Measurements from ENCODE around the gene OSMR.

Gene OSMR

DNA sequence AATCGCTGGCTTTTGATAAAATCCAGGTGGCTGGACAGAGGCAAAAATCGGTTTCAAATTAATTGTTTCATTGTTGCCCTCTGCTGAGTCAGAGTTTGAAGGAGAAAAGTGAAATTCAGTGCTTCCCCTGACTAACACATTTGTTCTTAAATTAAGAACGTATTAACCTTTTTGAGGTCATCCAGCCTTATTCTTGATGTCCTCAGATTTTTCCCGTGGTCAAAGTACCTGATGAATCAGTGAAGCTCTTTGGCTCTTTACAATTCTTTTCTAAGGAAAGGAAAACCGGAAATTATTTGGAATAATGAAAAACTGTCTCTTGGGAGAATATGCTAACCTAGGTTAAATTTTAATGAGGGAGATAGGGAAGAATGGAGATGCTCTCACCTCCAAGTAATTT, 21.6 kb downstream of the OSMR start:
- H3K27me3 ChIP-seq (ENCODE audit: control insufficient read depth in 5 of 5, insufficient read depth in 4 of 5, low read length in 5 of 5): no peaks in the 10 kb centered on the region
- H3K4me3 ChIP-seq (ENCODE audit: low read depth in 1 of 5, low read length in 5 of 5): no peak overlapping the region
- H3K27ac ChIP-seq (ENCODE audit: low read depth, low read length): no peak overlapping the region
- H3K9me3 ChIP-seq (ENCODE audit: control insufficient read depth in 5 of 5, low read length in 5 of 5): peaks cover 0 to 5% (median 4%) of the 10 kb centered on the region in 5 donors
- H3K9ac ChIP-seq (ENCODE audit: low read length in 5 of 5): no peak overlapping the region
- H3K4me1 ChIP-seq (ENCODE audit: control insufficient read depth in 5 of 5, insufficient read depth in 5 of 5, low read length in 5 of 5): peaks cover 3 to 16% (median 5%) of the 10 kb centered on the region in 5 donors
- peaks cover 0 to 5% (median 3%) of the 10 kb centered on the region in 5 donors for H3K36me3 ChIP-seq (ENCODE audit: control insufficient read depth in 5 of 5, insufficient read depth in 5 of 5, low read length in 5 of 5)

DNA sequence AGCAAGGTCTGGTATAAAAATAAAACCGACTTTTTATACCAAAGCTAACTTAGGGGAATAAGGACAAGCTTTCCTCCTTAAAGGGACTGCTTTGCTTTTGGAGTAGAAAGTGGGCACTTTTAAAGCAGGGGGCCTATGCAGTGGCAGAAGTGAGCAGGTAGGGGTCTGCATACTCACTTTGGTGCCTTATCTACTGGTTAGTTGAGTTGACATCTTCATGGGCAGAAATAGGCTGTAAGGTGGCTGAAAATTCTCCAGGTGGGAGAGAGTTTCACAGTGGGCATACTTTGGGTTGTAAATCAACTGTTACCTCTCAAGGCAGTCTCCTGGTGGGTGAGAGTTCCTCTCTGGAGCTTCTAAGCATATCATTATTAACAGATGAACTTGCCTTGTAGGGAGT, 24.8 kb downstream of the OSMR start:
- peaks cover 0 to 9% (median 3%) of the 10 kb centered on the region in 5 donors for H3K36me3 ChIP-seq (ENCODE audit: control insufficient read depth in 5 of 5, insufficient read depth in 5 of 5, low read length in 5 of 5)
- H3K4me1 ChIP-seq (ENCODE audit: control insufficient read depth in 5 of 5, insufficient read depth in 5 of 5, low read length in 5 of 5): peaks cover 3 to 16% (median 10%) of the 10 kb centered on the region in 5 donors
- no peaks in the 10 kb centered on the region for H3K27me3 ChIP-seq (ENCODE audit: control insufficient read depth in 5 of 5, insufficient read depth in 4 of 5, low read length in 5 of 5)
- no peak overlapping the region for H3K4me3 ChIP-seq (ENCODE audit: low read depth in 1 of 5, low read length in 5 of 5)
- H3K9me3 ChIP-seq (ENCODE audit: control insufficient read depth in 5 of 5, low read length in 5 of 5): peaks cover 0 to 1% (median 0%) of the 10 kb centered on the region in 5 donors
- H3K9ac ChIP-seq (ENCODE audit: low read length in 5 of 5): no peak overlapping the region
- no peak overlapping the region for H3K27ac ChIP-seq (ENCODE audit: low read depth, low read length)

DNA sequence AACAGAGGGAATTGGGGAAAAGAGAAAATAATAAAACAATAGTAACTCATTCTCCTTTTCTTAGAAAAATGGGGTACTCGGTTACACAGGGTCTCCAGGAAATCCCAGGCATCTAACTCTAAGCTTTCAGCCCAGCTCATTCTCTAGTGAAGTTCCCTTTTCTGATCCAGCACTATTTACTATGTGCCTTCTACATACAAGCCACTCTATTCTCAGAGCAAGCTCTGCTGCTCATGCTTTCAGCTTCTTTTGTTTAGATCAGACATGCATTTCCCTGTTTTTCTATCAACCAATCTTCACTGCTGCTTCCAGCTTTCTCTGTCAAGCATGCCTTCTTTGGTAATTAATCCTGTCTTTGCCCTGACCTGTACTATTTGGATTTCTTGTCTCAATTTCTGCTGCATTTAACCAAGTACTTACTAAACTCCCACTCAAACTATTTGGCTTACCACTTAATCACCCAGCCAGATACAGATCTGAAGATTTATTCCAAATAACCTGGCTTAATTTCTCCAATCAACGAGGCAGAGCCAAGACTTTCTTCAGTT, 25.3 kb downstream of the OSMR start:
- H3K27ac ChIP-seq (ENCODE audit: low read depth, low read length): no peak overlapping the region

DNA sequence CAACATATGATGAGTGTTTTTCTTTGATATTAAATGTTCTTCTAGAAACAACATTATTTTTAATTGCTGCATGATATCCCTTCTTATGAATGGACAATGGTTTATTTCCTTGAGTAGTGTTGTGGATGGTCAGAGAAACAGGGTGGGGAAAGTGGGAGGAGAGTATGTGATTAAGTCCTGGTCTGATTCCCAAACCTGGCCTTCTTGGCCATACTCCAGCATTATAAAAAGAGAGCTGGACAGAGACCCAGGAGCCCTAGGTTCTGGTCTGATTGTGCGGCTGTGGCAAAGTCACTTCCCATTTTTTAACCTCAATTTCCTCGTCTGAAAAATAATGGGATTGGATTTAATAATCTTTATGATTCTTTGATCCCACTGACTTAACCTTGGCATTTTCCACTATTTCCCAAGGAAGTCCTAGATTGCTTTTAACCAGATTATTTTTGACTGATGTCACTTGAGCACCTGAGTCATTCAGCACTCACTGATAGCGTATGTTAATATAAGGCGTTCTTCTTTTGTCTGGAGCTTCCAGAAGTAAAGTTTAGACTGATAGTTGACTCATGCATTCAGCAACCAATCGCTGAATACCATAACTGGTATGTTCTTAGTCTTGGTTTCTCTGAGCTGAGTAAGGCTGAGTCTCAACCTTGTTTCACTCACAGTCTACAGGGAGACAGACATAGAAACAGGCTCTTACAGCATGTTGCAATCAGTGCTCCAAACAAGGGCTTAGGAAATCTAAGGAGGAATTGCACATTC, 26.2 kb downstream of the OSMR start:
- peaks cover 2 to 7% (median 5%) of the 10 kb centered on the region in 5 donors for H3K4me1 ChIP-seq (ENCODE audit: control insufficient read depth in 5 of 5, insufficient read depth in 5 of 5, low read length in 5 of 5)
- peaks cover under 1 to 16% (median 7%) of the 10 kb centered on the region in 5 donors for H3K36me3 ChIP-seq (ENCODE audit: control insufficient read depth in 5 of 5, insufficient read depth in 5 of 5, low read length in 5 of 5)
- no peak overlapping the region for H3K4me3 ChIP-seq (ENCODE audit: low read depth in 1 of 5, low read length in 5 of 5)
- no peaks in the 10 kb centered on the region for H3K9me3 ChIP-seq (ENCODE audit: control insufficient read depth in 5 of 5, low read length in 5 of 5)
- H3K27me3 ChIP-seq (ENCODE audit: control insufficient read depth in 5 of 5, insufficient read depth in 4 of 5, low read length in 5 of 5): no peaks in the 10 kb centered on the region
- no peak overlapping the region for H3K27ac ChIP-seq (ENCODE audit: low read depth, low read length)
- H3K9ac ChIP-seq (ENCODE audit: low read length in 5 of 5): no peak overlapping the region

More for the DNA sequence above, 25.3 kb downstream of the OSMR start:
- H3K36me3 ChIP-seq (ENCODE audit: control insufficient read depth in 5 of 5, insufficient read depth in 5 of 5, low read length in 5 of 5): peaks cover 0 to 11% (median 3%) of the 10 kb centered on the region in 5 donors
- H3K27me3 ChIP-seq (ENCODE audit: control insufficient read depth in 5 of 5, insufficient read depth in 4 of 5, low read length in 5 of 5): no peaks in the 10 kb centered on the region
- H3K9me3 ChIP-seq (ENCODE audit: control insufficient read depth in 5 of 5, low read length in 5 of 5): no peaks in the 10 kb centered on the region
- no peak overlapping the region for H3K4me3 ChIP-seq (ENCODE audit: low read depth in 1 of 5, low read length in 5 of 5)
- no peak overlapping the region for H3K9ac ChIP-seq (ENCODE audit: low read length in 5 of 5)
- peaks cover 3 to 15% (median 10%) of the 10 kb centered on the region in 5 donors for H3K4me1 ChIP-seq (ENCODE audit: control insufficient read depth in 5 of 5, insufficient read depth in 5 of 5, low read length in 5 of 5)

DNA sequence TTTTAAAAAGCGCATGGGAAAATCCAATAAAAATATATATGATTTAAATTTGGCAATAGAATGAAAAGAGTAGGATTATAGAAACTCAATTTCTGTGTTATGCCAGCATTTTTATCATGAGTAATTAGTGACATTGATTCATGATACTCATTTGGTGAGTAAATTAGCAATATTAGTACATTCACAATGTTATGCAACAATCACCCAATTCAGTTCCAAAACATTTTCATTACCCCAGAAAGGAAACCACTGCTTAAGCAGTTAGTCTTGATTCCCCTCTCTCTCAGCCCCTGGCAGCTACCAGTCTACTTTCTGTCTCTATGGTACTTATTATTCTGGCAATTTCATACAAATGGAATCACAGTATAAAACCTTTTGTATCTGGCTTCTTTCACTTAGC, 27.0 kb downstream of the OSMR start:
- Histone ChIP-seq H3K4me1 (ENCODE audit: control insufficient read depth in 5 of 5, insufficient read depth in 5 of 5, low read length in 5 of 5) (peaks cover 2 to 7% (median 4%) of the 10 kb centered on the region in 5 donors), H3K9ac (ENCODE audit: low read length in 5 of 5) (no peak overlapping the region), H3K36me3 (ENCODE audit: control insufficient read depth in 5 of 5, insufficient read depth in 5 of 5, low read length in 5 of 5) (peaks cover 4 to 17% (median 15%) of the 10 kb centered on the region in 5 donors), H3K27me3 (ENCODE audit: control insufficient read depth in 5 of 5, insufficient read depth in 4 of 5, low read length in 5 of 5) (no peaks in the 10 kb centered on the region), H3K4me3 (ENCODE audit: low read depth in 1 of 5, low read length in 5 of 5) (no peak overlapping the region), H3K9me3 (ENCODE audit: control insufficient read depth in 5 of 5, low read length in 5 of 5) (no peaks in the 10 kb centered on the region), H3K27ac (ENCODE audit: low read depth, low read length) (no peak overlapping the region)

DNA sequence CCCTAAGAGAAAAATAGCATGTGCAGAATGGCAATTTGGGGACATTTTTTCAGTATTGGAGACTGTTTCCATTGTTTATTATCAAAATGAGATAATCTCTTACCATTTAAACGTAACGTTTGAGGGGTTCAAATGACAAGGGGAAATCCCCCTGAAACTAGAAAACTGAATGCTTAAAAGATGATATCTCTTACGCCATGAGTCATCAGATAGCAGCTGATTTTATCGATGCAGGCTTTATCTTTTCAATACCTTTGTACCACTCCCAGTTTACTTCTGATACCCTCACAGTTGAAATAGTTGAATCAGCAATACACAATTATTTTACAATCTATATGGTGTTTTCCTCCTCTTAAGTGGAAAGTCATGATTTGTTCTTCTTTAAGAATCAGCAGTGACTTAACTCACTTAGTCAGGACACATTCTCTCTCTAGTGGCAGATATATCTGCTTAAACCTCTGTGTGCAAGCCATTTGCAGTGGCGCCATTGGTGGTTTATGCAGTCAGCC, 29.2 kb downstream of the OSMR start:
- Histone ChIP-seq H3K9ac (ENCODE audit: low read length in 5 of 5) (no peak overlapping the region), H3K27me3 (ENCODE audit: control insufficient read depth in 5 of 5, insufficient read depth in 4 of 5, low read length in 5 of 5) (no peaks in the 10 kb centered on the region), H3K4me1 (ENCODE audit: control insufficient read depth in 5 of 5, insufficient read depth in 5 of 5, low read length in 5 of 5) (peaks cover 0 to 7% (median 4%) of the 10 kb centered on the region in 5 donors), H3K36me3 (ENCODE audit: control insufficient read depth in 5 of 5, insufficient read depth in 5 of 5, low read length in 5 of 5) (peaks cover 9 to 28% (median 18%) of the 10 kb centered on the region in 5 donors), H3K4me3 (ENCODE audit: low read depth in 1 of 5, low read length in 5 of 5) (no peak overlapping the region), H3K27ac (ENCODE audit: low read depth, low read length) (no peak overlapping the region), H3K9me3 (ENCODE audit: control insufficient read depth in 5 of 5, low read length in 5 of 5) (no peaks in the 10 kb centered on the region)

DNA sequence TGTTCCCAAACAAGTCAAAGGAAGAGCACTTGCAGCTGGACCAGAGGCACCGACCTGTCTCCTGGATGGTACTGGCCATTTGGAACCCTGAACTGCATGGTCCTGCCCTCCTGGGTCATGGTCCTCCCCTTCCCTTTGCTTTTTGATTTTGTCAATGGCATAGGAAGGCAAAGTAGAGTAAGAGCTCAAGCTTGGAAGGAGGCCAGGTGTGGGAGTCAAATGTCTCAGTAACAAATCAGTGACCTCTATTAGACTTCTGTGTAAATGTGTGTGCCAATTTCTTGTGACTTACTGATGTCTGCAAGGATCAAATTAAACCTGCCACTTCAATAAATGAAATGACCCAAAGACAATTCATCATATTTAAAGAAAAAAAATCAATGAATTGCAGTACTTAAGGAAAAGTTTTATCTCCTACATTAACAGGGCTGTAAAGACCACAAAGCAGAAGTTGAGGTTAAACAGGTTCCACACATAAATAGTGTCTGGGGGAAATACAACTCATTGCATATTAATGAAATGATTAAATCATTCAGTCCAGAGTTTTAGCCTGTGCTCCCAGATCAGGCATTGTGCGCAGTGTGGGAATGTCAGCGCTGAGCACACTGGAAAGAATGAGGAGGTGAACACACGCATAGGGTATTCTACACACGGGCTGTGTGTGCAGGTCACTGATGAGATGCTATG, 32.7 kb downstream of the OSMR start:
- Histone ChIP-seq H3K4me3 (ENCODE audit: low read depth in 1 of 5, low read length in 5 of 5) (no peak overlapping the region), H3K9me3 (ENCODE audit: control insufficient read depth in 5 of 5, low read length in 5 of 5) (no peaks in the 10 kb centered on the region), H3K36me3 (ENCODE audit: control insufficient read depth in 5 of 5, insufficient read depth in 5 of 5, low read length in 5 of 5) (peaks cover 13 to 44% (median 36%) of the 10 kb centered on the region in 5 donors), H3K4me1 (ENCODE audit: control insufficient read depth in 5 of 5, insufficient read depth in 5 of 5, low read length in 5 of 5) (peaks cover 0 to 3% (median 0%) of the 10 kb centered on the region in 5 donors), H3K27me3 (ENCODE audit: control insufficient read depth in 5 of 5, insufficient read depth in 4 of 5, low read length in 5 of 5) (no peaks in the 10 kb centered on the region), H3K27ac (ENCODE audit: low read depth, low read length) (no peak overlapping the region), H3K9ac (ENCODE audit: low read length in 5 of 5) (no peak overlapping the region)

DNA sequence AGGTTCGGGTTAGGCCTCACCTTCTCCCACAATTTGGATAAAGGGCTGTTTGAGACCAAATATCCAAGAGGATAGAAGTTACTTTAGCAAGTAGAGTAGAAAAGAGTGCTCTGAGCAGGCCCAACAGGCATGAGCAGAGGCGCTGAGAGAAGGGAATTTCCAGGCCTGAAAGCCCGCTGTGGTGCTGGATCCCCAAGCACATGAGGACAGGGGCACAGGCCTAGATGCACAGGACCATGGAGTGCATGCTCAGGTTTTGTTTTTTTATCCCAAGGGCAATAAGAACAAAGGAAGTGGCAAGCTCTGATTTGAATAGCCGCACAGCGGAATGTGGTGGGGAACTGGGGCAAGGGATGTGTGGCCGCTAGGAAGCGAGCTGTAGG, 33.3 kb downstream of the OSMR start:
- Histone ChIP-seq H3K4me1 (ENCODE audit: control insufficient read depth in 5 of 5, insufficient read depth in 5 of 5, low read length in 5 of 5) (peaks cover 0 to 8% (median 0%) of the 10 kb centered on the region in 5 donors), H3K27ac (ENCODE audit: low read depth, low read length) (no peak overlapping the region), H3K9me3 (ENCODE audit: control insufficient read depth in 5 of 5, low read length in 5 of 5) (no peaks in the 10 kb centered on the region), H3K9ac (ENCODE audit: low read length in 5 of 5) (no peak overlapping the region), H3K4me3 (ENCODE audit: low read depth in 1 of 5, low read length in 5 of 5) (no peak overlapping the region), H3K27me3 (ENCODE audit: control insufficient read depth in 5 of 5, insufficient read depth in 4 of 5, low read length in 5 of 5) (no peaks in the 10 kb centered on the region), H3K36me3 (ENCODE audit: control insufficient read depth in 5 of 5, insufficient read depth in 5 of 5, low read length in 5 of 5) (peaks cover 13 to 49% (median 40%) of the 10 kb centered on the region in 5 donors)

DNA sequence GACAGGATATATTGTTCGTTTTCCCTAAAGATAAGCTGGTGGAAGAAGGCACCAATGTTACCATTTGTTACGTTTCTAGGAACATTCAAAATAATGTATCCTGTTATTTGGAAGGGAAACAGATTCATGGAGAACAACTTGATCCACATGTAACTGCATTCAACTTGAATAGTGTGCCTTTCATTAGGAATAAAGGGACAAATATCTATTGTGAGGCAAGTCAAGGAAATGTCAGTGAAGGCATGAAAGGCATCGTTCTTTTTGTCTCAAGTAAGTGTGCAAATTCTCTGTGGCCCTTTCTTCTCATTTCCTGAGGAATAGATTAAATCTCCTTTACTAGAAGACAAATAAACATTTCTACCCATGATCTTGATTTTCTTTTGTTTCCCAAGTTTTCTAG, 38.0 kb downstream of the OSMR start:
- Histone ChIP-seq H3K36me3 (ENCODE audit: control insufficient read depth in 5 of 5, insufficient read depth in 5 of 5, low read length in 5 of 5) (peaks cover 23 to 58% (median 50%) of the 10 kb centered on the region in 5 donors), H3K27me3 (ENCODE audit: control insufficient read depth in 5 of 5, insufficient read depth in 4 of 5, low read length in 5 of 5) (no peaks in the 10 kb centered on the region), H3K9ac (ENCODE audit: low read length in 5 of 5) (no peak overlapping the region), H3K4me1 (ENCODE audit: control insufficient read depth in 5 of 5, insufficient read depth in 5 of 5, low read length in 5 of 5) (peaks cover 0 to 8% (median 0%) of the 10 kb centered on the region in 5 donors), H3K4me3 (ENCODE audit: low read depth in 1 of 5, low read length in 5 of 5) (no peak overlapping the region), H3K27ac (ENCODE audit: low read depth, low read length) (no peak overlapping the region), H3K9me3 (ENCODE audit: control insufficient read depth in 5 of 5, low read length in 5 of 5) (no peaks in the 10 kb centered on the region)

DNA sequence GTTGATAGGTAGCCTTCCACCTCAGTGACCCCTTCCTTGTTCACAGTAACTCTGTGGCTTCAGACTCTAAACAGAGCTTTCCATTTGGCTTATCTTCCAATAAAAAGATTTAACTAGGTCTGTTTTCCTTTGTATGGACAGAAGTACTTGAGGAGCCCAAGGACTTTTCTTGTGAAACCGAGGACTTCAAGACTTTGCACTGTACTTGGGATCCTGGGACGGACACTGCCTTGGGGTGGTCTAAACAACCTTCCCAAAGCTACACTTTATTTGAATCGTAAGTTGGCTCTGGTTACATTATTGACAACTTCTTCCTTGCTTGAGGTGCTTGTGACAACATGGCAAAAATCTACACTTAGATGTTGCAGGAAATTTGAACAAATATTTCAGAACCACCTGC, 39.4 kb downstream of the OSMR start:
- Histone ChIP-seq H3K27me3 (ENCODE audit: control insufficient read depth in 5 of 5, insufficient read depth in 4 of 5, low read length in 5 of 5) (no peaks in the 10 kb centered on the region), H3K9ac (ENCODE audit: low read length in 5 of 5) (no peak overlapping the region), H3K9me3 (ENCODE audit: control insufficient read depth in 5 of 5, low read length in 5 of 5) (no peaks in the 10 kb centered on the region), H3K4me1 (ENCODE audit: control insufficient read depth in 5 of 5, insufficient read depth in 5 of 5, low read length in 5 of 5) (peaks cover 0 to 8% (median 0%) of the 10 kb centered on the region in 5 donors), H3K36me3 (ENCODE audit: control insufficient read depth in 5 of 5, insufficient read depth in 5 of 5, low read length in 5 of 5) (peaks cover 23 to 56% (median 43%) of the 10 kb centered on the region in 5 donors), H3K27ac (ENCODE audit: low read depth, low read length) (no peak overlapping the region), H3K4me3 (ENCODE audit: low read depth in 1 of 5, low read length in 5 of 5) (no peak overlapping the region)

Data from subcutaneous abdominal adipose tissue (tissue), 5 donors.